GM18873 (cell line): ENCODE results near the gene CMIP.

ENCODE experiments used
- ATAC-seq: cut with Tn5 transposase; IDR thresholded peaks from one replicate; pipeline ENCODE4 v1.9.1; 2021; ENCODE audit warnings: mild to moderate bottlenecking, moderate library complexity, moderate number of reproducible peaks; ENCODE audit not compliant: unreplicated experiment, low FRiP score

CMIP gene

DNA sequence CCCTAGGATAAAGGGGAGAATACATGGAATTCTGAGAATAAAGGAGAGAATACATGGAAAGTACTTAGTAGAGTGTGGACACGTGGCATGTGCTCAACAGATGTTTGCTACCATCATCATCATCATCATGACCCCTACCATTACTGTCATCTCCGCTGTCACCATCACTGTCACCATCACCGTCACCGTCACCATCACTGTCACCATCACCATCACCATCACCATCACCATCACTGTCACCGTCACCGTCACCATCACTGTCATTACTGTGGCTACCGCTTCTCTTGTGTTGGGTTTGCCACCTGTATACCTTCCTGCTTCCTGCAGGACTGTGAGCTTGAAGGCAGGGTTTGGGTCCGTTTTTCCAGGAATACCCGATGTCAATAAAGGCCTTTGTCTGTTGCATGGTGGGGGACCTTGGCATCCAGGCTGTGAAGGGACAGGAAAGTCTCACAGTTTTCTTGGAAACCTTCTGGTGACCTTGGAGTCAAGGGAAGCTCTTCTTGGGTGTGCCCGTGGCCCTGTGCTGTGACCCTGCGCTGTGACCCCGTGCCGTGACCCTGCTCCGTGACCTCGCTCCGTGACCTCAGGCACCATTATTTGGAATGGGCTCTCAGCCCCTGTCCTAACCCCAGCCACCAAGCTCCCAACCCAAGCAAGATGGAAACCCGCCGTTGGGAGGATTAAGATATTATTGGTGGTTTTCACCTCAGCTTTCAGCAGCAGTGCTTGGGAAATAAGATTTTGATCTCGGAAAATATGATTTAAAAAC, 14.4 kb downstream of the CMIP start:
- no peak for ATAC-seq

DNA sequence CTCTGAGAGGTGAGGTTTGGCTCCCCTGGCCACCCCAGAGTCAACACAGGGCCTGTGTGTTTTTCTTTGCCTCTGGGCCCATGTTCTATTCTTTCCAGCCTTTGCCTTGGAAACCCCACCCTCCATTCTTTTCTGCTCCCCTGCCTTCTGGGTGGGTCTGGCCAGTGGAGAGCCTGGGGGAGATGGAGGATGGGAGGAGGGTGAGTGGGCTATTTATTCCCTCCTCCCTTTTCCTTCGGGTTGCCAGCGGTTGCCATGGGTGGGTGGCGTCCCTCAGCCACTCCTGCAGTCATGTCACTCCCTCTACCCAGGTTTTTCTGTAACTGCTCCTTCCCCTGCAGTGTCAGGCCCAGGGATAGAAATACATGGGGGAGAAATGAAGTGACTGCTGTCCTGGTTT, 15.5 kb downstream of the CMIP start:
- ATAC-seq = no peak

DNA sequence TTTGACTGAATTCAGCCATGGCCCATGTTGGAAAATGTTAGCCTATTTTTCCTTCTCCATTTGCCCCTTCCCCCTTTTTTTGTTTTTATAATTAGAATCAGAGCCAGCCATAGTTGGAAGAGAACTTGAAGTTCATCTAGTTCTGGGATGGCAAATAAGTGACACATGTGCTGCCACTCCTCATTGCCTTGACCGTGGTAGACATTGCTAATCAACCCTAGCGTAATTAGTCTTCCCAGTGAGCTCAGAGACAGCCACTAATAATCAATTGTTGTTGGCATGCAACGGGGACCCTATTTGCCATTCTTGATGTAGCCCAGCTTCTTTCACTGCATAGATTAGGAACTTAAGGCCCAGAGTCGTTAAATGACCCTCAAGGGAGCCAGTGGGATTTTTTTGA, 16.6 kb downstream of the CMIP start:
- no peak for ATAC-seq

DNA sequence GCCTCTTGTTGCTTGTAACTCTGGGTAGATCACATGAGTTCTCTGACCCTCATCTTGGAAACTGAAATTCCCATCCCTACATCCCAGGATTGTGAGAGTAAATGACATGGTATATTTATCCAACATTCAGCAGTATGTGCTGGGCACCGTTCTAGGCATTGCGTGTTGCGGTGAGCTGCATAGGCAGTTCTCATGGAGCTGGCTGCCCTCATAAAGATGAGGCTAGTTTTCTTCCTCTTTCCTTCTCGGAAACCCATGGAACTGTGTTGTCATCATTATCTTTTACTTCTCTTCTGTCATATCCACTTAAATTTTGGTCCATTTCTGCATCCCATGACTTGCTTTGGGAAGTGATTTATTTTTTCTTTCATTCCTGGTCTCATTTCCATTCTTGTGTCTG, 17.2 kb downstream of the CMIP start:
- no peak for ATAC-seq

DNA sequence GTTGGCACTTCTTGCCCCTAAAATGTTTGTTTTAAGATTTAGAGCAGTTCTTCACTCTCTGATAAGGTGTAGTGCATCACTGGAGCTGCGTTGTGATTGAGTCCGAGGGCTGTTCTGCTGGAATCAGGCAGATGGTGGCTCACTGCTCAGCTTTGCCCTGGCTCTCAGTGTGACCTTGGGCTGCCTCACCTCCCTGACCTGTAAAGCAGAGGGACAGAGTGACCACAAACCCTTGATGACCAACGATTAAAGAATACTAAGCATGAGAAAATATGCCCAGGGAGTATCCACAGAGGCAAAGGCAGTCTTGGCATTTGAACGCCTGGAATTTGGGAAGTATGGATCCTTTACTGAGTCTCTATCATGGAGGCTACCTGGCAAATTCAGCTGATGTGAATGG, 18.1 kb downstream of the CMIP start:
- no peak for ATAC-seq

DNA sequence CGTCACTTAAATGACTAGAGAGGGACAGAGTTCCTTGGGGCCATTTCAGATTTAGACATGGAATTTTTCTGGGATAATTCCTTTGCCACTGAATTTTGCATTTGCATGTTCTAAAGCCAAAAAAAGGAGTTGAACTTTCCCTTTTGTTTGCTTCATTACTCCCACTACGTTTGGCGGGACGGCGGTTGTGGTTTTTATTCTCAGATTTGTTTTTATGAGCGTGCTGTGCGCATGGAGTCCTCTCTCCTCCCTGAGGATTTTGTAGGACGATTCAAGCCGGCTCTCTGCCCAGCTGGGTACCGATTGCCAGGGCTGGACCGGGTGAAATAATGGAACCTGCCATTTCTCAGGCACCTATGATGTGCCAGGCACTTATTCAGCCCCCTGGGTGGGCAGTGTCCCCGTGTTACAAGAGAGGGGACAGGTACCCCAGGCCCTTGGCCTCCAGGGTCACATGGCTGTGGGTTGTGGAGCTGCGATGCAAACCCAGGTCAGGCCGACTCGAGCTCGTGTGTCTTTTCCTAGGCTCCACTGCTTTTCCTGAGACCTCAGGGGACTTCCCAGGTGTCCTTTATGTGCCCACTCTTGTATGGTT, 18.8 kb downstream of the CMIP start:
- ATAC-seq = no peak

DNA sequence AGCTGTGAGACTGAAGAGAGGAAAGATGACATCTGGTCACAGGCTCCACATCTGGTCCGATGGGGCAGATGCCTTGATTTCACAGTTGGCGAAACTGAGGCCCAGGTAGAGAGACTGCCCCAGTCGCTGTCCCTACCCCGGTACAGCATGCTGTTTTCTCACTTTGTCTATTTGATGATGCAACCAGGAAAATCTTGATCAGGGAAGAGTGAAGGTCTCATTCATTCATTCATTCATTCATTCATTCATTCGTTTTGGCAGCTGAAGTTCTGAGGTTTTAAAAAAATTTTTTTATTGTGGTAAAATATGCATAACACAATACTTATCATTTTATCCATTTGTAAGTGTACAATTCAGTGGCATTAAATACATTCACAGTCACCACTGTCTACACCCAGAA, 19.7 kb downstream of the CMIP start:
- no peak for ATAC-seq

DNA sequence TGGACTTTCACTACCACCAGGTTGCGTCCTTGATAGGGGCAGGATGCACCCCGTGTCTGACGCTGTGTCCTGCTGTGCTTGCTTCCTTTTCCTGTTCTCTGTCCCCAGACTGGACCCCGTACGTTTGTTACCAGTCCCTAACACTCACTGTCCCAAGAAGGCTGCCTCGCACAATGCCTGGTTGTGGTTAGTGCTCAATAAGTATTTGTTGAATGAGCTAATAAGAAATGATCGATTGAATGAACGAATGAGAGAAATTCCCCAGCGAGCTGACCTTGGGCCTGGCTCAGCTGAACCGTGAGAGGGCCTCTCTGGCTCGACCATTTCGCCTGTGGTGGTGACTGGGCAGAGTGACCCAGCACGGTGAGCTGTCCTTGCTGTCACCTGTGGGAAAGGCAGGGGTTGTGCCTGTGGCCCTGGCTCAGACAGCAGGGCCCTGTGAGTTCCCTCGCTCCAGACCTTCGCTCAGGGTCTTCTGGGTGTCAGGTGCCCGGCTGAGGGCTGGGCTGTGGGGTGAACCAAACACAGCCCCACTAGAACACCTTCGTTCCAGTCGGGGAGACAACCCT, 20.9 kb downstream of the CMIP start:
- no peak for ATAC-seq

DNA sequence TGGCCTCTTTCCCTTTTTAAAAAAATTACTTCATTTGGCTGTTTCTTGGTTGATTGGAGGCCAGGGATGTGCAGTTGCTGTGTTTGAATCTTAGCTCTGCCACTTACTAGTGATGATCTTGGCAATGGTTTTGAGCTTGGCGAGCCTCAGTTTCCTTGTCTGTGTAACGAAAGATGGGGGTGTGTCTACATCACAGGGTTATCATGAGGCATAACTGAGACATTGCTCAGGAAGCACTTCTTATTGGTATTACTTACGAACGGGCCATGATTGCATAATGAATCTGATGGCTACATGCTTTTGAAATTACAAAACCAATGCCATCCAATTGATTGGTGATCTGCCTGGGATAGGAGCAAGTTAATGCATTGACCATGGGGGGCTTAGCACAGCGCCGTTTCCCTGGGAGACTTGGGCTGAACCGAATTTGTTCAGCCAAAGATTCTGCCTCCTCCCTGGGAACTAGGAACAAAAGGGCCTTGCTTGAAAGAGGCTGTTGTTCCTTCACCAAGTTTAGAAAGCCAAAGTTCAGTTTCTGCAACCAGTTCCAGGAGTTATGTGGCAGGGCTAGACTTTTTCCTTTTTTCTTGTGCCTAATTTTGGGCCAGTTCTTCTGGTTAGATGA, 21.9 kb downstream of the CMIP start:
- no peak for ATAC-seq

DNA sequence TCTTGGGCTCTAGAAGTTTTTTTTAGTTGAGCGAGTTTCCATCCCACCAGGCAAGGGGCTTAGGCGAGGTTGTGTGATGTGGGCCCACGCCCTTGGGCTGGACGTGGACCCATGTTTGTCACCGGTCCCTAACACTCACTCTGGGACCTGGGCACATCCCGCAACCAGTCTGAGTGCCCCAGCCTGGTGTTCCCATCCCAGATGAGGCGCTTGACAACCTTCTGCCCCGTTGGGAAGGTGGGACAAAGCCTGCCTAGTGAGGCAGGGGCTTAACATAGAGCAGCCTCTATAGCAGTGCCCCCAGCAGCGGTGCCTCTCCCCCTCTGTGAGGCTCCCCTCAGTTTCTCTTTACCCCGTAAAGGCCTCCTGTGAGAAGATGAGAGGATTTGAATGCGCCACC, 22.5 kb downstream of the CMIP start:
- ATAC-seq = no peak

DNA sequence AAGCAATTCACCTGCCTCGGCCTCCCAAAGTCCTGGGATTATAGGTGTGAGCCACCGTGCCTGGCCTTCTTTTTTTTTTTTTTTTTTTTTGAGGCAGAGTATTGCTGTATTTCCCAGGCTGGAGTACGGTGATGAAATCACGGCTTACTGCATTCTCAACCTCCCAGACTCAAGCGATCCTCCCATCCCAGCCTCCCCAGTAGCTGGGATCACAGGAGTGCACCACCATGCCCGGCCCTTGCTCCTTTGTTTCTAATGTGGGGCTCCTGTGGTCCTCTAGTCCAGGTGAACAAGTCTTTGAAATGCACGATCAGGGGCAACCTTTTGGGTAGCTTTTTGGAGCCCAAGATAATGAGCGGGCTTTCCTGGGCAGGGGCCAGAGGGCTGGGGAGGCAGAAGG, 23.2 kb downstream of the CMIP start:
- ATAC-seq = no peak

DNA sequence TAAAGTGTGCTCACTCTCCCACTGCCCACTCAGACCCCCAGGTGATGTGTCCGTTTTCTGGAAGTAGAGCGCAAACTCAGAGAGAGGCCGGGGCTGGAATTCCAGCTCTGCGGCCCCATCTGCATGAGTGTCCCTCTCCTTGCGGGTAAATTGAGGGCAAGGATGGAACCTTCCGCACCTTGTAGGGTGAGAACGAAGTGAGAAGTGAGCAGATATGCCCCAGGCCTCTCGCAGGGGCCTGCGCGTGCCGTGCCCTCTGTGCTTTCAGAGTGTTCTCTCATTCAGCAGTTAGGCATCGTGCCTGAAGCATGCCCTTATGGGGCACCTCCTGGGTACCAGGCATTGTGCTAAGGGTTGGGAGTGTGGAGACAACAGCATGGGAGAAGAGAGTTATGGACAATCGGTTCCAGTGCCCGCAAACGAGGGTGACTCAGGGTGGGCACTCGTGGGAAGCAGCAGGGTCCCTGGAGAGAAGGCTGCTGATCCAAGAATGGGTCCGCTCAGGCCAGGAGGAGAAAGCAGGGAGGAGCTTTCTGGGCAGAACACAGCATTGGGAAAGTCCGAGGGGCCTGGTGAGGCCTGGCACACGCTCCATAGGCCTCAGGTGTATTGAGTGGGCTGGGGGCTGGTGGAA, 23.8 kb downstream of the CMIP start:
- no peak for ATAC-seq

DNA sequence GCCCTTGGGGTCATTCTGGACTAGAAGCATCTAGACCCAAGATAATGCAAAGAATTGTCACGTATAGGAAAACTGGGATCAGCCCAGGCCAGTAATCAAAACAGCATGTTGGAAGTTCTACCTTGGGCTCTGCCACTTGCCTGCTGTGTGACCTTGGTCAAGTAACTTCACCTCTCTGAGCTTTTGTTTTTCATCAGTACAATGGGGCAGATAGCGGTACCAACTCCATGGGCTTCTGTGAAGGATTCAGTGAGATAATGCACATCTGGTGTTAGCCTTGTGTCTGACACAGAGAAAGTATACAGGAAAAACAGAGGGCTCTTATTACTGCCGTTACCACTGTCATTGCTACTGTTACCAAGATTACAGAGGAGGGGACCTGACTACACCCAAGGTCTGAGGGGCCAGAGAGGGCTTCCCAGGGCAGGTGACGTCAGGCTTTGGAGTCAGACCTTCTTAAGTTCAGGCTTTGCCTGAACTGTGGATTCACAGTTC, 24.6 kb downstream of the CMIP start:
- no peak for ATAC-seq

DNA sequence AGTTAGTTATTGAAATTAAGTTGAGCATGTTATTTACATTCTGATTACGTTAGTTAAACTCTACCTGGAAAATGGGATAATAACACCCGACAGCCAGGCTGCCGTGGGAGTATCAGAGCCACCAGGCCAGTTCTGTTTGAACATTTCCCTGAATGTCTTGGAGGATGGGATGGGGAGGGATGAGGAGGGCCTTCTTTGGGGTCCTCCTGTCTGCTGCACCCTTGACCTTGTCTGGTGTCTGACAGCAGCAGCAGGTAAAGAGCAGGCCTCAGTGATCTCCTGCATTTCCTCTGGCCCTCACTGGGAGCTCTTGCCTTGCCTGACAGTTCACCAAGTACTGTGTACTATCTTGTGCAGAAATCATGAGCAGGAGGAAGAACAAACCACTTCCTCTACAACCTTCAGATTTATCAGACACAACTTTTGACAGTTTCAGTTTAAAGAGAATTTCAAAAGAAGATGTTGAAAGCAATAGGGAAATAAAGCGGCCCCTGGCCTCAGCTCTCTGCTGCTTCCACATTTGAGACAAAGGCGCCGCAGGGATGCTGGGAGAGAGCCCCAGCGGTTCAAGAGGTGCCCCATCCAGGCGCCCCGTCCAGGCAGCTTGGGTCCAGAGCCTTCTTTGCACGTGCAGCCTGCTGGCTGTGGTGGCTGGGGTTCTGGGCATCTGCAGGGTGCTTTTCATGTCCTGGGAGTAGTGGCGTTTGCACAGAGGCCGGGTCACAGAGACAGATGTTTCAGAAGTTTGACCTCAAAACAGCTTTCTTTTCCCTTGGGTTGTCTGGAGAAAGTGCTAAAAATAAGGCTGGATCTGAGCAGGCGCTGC, 25.3 kb downstream of the CMIP start:
- ATAC-seq = no peak

DNA sequence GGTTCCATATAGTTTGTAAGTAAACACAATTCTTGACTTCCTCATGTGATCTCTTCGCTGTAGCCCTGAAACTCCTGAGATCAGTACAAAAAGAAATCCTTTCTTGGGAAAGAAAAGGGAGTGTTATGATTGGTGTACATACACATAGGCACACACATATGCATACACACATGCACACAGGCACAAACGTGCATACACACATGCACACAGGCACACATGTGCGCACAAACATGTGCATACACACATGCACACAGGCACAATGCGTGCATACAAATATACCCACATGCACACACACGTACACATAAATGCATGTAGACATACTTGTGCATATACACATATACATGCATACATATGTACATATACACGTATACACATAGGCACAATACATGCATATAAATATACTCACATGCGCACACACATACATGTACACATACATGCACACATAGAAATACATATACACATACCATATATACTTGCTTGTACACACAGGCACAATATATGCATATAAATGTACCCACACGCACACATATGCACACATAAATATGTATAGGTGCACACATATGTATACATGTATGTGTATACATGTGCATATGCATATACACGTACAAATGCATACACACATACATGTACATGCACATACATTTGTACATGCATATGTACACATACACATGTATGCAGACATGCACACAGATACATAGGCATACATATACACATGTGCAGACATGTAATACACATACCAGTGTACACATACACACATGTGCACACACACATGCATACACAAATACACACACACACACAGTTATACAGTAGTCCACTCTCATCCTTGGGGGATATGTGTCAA, 26.4 kb downstream of the CMIP start:
- ATAC-seq = no peak

DNA sequence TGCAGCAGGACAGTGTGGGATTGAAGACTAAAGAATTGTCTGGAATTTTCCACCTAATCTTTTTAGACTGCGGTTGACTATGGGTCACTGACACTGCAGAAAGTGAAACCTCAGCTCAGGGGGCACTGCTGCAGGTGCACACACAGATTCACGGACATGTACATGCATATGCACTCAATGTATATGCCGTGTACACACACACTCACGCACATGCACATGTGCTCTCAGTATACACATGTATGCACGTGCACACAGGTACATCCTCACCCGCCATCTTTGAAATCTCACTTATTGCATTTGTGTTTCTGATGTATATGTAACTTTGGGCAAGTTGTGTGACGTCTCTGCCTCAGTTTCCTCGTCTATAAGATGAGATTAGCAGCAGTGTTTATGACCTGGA, 27.3 kb downstream of the CMIP start:
- ATAC-seq = no peak

DNA sequence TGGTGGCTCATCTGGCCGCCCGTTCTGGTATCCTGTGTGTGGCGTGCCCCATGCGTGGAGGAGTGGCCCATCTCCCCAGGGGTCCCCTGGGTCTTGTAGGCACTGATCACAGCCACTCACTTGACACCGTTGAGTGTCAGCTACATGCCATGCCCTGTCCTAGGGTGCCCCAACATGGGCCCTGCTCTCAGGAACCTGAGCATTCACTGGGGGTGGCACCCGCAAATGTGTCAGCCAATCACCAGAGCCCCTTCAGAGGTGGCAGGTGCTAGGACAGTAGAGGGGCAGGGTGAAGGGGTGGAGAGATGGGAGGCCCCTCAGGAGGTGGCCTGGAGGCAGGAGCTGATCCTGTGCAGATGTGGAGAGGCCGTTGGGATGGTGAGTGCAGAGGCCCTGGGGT, 27.8 kb downstream of the CMIP start:
- no peak for ATAC-seq

DNA sequence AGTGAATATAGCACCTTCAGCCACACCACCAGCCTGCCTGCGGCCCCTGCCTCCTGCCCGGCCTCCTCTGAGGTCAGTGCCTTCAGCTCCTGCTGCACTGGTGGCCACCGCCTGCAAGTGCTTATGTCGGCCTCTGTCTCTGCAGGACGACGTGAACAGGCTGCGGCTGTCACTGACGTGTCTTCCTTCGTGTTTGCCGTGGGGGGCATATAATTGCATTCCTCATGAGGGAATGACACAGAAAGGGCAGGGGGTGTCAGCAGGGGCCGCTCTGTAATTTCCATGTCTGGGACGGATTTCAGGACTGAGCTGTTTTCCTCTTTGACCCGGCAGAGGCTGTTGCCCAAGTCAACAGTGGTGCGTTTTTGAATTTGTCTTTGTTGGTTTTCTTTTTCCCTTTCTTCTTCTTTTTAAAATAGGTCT, 28.5 kb downstream of the CMIP start:
- ATAC-seq = no peak

DNA sequence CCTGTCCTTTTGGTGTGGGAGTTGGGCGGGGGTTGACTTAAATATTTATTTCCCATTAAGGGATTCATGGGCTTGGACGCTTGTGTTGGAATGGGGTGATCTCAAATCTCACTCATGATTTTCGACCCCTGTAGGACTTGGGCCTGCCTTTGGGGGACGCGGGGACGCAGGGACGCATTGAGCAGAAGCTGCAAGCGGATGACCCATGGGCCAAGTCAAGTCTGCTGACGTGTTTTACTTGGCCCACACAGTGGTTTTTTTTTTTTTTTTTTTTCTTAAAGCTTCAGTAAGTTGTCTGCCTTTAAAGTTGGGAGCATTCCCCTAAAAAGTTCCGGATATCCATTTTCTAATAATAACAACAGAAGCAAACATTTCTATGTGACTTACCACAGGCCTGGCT, 28.9 kb downstream of the CMIP start:
- ATAC-seq = no peak
